DMS114 treated with DMSO at 0.1 percent for 48 hours (cell line): ENCODE measurements around the gene LIPN.

Experiments used
- DNase-seq: peaks from one replicate; lab custom pipeline; 2025; ENCODE audit not compliant: unreplicated experiment; lab: John Stamatoyannopoulos, UW

Gene LIPN

DNA sequence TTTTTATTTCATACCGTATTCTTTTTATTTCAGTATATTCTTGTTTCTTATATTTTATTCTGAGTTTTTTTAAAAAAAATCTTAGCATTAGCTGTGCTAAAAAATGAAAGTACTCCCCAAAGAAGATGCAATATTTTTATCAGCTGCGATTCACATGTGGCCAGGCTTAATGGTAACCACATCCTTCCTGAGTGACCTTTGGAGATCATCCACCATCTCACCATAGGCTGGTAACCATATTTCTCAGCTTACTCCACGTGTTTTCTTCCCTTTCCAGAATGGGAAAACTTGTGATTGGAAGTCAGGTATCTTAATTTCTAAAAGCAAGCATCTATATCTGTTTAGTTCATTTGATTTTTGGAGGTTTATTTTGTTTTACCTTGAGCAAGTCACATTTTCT, 23.9 kb downstream of the LIPN start:
- no peak for DNase-seq

DNA sequence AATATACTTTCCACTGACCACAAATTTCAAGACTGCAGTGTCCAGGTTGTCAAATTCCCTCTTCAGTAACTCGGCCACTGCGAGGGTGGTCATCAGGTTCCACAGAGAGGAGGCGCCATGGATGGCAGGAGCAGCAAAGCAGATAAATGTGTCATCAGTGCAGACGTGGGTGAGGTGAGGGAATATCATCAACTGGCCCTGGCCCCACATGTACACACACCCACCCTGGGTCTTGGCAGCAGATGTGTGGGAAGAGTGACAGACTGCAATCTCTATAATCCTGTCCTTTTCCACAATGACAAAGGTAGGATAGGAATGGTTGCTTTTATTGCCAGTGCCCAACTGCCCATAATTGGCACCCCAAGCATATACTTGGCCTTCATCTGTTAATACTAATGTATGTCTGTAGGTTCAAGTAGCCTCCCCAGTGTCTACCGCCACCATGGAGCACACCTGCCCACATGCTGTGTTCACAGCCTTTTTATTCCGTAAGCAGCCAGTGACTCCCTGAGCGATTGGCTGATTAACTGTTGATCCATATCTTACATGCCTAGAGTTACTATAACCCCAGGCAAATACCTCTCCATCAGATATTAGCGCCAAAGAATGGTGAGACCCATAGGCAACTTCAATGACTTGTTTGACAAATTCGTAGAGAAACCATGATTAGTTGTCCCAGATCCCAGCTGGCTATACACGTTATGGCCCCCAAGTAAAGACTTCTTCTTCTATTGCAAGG, 26.4 kb downstream of the LIPN start:
- no peak for DNase-seq

DNA sequence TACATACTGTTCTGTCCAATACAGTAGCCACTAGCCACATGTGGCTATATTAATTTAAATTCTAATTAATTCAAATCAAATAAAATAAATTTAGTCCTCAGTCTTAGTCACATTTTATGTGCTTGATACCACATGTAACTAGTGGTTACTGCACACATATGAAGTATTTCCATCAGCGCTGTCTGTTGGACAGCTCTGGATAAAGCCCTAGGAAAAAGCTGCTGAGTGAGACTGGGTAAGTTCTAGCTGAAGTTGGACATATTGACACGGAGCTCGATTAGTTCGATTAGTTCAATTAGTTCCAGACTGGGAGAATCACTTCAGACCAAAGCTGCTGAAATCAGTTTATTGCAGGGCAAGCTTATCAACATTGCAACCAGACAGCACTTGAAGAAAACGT, 27.6 kb downstream of the LIPN start:
- no peak for DNase-seq

DNA sequence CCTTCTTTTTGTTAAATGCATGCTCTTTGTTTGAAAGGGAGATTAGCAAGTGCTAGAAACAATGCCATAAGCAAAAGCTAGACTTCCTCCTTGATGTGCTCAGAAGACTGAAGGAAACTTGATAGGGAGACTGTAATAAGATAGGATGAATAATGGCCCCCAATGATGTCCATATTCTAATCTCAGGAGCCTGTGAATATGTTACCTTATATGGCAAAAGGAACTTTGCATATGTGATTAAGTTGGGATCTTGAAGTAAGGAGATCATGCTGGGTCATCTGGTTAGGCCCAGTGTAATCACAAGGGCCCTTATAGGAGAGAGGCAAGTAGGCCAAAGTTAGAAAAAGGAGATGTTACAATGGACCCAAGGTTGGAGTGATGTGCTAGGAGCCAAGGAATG, 29.1 kb downstream of the LIPN start:
- DNase-seq, result no peak

DNA sequence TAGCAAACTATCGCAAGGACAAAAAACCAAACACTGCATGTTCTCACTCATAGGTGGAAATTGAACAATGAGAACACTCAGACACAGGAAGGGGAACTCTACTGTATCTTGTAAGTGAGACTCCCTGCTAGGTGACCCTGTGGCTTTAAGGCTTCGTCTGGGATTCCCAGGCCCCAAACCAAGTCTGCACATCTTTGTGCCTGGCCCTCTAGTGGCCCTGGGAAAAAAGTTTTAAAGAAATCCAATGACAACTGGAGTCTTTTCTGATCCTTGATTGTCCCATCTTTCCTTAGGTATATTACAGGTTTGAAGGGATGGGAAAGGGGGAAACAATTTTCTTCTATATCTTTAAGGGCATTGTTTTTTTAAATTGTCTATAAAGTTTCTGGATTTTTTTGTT, 32.1 kb downstream of the LIPN start:
- DNase-seq, result peak; percentile 39

DNA sequence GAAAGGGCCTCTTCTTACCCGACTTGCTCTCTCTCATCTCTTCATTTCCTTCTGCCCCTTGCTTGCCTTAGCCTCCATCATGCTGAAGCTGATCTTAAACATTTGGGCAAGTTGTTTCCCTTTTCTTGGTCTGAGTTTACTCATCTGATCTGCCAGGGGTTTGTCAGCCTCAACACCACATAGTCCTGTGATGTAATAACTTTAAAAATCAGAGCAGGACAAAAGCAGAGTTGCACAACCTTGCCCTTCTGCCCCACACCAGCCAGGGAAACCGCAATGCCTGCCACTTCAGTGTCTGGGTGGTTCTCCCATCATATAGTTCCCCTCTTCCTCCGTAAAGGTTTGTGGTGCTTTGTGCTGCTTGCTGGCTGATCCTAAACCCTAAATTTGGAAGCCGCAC, 32.8 kb downstream of the LIPN start:
- no peak for DNase-seq

DNA sequence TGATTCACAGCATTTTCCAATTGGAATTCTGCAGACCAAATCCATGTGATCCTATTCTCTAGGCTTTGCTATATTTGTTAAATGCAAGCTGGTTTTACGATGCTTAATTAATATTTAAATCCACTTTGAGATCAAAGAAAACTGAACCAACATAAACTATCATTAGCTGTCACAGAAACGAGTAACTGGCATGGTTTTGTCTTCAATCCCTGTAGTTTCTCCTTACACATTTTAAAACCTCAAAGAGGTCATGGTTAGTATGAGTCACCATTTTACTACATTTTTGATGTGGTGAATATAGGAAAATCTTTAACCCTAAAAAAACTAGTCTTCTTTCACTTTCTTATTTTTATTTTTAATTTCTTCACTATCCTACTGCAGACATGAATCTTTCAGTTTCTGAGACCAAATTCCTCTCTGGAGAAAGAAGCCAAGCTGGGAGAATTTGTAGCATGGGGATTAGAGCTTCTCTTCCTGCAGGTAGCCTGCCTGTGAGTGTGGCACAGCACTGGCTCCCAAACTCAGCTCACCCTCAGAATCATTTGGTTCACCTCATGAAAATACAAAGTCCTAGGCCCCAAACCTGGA, 34.0 kb downstream of the LIPN start:
- DNase-seq, result no peak

DNA sequence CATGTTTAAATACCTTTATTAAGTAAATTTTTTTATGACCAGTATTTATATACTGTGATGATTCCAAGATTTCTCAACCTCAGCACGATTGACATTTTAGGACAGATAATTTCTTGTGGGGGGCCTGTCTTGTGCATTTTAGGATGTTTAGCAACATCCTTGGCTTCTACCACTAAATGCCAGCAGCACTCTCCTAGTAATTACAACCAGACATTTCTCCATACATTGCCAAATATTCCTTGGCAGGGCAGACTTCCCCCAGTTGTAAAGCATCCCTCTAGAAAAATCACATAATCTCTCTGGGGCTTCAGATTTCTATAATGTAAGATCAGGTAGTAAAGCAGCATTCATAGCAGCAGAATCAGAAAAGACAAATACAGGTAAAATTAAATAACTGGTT, 34.9 kb downstream of the LIPN start:
- DNase-seq, result no peak

DNA sequence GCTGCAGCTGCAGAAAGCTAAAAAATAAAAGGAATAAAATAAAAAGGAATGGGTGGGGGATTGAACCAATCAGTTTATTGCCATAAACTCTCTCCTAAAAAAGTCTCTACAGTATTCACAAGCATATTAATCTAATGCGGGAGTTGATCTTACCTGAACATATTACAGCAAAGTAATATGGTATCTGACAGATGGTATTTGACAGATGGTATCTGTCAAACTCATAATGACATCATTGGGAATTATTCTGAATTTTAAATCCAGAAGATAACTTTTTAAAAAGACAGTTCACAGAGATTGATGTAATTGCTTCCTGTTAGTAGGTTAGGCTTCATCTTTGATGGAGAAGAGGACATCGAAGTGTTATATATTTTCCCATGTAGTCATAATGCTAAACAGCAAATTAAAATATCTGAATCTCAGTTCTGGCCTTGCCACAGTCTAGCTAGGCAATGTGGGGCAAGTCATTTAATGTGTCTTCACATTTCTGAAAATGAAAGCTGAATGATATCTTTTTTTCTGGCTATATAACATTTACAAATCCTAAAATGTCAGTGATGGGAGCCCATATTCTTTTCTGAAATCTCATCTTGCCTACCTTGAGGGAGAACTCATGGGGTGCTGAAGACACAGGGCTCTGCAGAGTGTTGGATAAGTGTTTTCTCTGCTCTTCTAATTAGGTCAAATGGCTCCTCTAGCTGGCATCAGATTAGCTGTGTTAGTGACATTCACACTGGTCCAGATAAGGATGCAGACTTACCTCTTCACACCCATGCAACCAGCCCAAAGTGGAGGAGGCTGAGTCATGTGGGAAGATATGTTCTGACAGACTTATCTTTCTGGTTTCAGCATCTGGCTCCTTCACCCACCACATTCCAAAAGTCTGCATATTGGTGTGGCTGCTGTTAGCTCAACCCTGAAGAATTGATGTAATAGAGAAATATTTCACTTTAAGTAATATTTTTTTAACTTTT, 40.6 kb downstream of the LIPN start:
- DNase-seq, result no peak

DNA sequence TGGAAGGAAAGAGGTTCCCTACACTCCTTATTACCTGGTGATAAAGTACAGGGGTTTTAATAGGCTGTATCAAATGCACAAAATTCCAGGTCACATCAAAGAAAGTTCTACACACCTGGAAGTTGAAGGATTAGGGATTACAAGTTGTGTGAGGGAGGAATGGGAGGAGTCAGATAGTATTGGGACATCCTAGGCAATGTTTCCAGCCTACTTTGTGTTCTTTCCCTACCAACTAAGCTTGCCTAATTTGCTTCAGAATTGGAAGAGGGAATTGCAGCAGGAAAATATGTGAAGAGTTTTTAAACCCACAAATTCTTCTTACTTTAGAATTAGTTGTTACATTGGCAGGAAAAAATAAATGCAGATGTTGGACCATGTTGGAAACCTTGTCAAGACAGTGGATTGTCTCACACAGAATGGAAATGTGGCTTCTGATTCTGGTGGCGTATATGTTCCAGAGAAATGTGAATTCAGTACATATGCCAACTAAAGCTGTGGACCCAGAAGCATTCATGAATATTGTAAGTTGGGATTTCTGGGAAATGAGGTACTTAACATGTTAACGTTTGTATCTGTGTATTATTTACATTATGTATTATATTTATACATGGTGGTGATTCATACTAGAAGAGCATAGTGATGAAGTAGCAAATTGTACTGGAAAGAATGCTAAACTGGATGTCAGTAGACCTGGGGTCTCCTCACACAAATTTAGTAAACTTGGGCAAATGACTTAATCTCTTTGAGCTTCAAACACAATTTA, 42.9 kb downstream of the LIPN start, which contains the start of gene LIPM:
Gene LIPM (plus strand): TSS at position 208 of the 763 bp plus-strand sequence. CDS start 167 bp downstream, at position 375.
- DNase-seq, result no peak

DNA sequence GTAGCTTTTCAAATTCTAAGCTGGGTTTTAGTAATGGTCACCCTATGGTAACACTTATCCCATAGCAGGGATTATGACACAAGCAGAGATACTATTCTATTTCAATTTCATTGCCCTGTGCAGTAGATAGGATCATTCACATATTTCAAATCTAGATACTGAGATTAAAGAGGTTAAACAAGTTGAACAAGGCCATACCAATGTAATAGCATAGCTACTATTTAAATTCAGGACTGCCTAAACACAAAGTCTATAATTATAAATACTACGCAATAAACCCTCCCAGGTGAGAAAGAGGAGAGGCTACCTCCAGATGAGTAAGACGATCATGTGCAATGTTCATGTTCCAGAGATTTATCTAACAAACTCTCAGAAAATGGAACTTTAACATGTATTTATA, 43.8 kb downstream of the LIPN start:
- no peak for DNase-seq

DNA sequence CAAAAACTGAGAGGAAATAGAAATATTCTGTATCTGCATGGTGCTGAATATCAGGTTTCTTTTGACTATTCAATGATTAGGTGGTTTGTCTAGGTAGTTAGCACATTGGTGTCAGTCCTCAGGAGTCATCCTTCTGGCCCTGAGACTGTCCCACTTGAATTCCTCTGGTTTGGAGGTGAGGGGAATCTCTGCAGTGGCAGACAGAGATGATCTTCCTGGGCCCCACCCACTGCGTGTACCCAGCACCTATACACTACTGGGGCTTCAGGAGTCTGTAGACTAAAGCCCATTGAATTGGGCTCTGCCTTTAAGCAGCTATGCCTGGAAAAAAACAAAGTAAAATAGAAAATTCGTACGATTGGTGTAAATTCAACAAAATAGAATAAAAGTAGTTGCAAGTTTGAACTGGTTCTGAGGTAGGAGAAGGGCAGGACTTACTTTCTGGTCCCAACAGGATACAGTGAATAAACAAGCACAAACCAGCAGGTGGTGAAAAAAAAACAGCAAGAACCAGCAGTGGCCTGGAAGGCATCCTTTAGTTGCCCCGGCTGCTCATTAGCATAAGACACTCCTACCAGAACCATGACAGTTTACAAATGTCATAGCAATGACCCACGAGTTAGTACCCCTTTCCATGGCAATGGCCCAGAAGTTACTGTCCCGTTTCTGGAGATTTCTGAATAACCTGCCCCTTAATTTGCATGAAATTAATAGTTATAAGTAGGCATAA, 44.4 kb downstream of the LIPN start:
- DNase-seq, result no peak

DNA sequence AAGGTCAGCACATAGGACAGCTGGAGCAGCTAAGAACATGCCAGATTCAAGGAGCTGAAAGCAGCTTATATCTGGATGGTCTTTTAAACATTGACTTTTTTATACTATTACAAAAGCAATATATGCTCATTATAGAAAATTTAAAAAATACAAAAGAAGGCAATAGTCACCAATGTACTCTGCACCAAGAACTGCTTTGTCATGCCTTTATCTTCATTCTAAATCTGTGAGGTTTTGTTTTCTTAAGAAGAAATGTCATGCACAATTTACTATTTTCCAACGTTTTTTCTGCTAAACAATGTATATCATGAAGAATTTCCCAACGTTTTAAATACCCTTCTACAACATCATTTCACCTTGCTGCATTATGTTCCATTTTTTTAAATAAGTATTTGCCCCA, 45.5 kb downstream of the LIPN start:
- DNase-seq, result no peak

DNA sequence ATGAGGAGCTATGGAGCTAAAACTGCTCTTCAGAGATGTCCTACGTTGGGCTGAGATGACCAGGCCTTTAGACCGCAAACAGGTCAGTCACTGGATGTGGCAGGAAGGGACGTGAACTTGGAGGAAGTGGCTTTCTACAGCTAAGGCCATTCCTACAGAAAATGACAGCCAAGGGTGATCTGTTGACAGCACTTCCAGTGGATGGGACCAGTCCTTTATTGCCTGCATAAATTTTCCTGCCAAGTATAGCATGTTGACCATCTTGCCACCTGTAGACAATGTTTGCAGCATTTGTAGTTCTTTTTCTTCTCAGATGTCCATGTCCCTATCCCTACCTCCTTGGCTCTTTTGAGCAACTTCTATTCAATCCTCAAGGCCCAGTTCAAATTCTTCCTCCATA, 46.1 kb downstream of the LIPN start:
- no peak for DNase-seq

DNA sequence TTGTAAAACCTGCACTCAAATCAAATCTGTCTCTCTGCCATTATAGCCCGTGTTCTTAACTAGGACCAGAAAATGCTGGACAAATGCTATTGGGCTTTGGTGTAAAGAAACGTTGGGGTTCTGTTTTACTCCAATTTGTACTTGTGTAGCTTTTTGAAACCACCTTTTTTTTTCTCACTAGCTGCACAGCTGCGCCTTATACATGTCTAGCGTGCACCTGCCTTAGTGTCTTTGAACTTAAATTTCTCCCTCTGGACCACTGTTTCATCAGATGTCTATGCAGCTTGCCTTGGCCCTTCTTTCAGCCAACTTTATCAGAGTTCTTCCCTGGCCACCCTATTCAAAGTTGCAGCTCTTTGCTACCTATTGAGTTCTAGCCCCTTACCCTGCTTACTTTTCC, 49.8 kb downstream of the LIPN start:
- DNase-seq, result no peak

DNA sequence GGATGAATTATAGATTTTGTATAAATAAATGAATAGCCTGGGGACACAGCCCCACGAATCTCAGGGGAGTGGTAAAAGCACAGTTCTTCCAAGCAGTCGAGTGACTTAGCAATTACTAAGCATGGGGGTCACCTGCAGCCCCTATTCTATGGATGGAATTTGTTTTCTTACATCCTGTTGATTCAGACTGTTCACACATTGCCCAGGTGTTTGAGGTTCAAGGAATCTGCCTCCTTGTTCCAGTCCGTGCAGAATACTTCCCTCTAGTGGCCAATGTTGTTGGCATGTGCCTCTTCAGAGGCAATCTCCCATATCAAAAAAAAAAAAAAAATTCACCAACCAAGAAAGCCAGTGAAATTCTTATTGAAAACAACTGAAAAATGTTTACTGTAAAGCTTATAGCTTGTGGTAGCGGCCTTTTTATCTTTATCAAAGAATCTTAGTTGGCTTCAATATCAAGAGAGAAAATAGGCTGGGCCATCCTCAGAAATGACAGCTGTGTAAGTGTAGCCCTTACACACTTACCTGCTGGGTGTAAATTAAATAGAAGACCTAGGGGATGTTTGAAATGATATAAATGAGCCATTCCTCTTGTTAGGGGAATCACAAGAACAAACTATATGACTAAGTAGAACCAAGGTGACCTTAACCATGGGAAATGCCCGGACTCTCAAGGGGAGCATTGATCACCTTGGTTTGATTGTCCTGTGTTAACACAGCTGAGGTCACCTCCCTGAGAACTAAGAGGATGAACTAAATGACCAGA, 50.6 kb downstream of the LIPN start:
- peak; percentile 33 for DNase-seq

DNA sequence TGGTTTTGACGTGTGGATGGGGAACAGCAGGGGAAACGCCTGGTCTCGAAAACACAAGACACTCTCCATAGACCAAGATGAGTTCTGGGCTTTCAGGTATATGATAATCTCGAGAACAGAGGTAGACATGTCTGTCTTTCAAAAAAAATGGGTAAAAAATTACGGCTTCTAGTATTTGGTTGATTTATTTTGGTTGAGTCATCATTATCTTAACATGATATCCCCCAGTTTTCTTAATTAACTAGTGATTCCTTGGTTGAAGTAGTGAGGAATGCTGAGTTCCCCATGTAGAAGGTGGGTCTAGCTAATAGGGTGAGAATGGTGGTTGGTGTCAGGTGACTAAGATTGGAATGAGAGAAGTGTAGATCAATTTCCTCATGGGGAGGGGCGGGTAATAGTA, 53.4 kb downstream of the LIPN start:
- DNase-seq, result no peak

DNA sequence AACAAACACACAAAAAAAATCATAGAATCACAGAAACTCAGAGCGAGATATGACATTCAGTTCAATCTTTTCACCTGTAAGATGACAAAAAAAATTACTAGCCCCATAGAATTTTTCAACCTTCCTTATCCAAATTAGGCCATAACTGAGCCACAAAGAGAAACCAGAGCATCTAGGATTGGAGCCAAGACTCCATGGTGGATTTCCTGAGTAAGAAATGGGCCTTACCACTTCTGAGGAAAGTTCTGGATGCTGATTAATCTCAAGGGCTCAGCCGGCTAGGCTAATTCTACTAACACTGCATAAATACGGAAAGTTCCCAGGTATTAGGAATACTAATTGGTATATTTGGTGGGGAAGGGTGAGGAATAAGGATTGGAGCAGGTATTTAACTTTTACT, 59.5 kb downstream of the LIPN start:
- no peak for DNase-seq

DNA sequence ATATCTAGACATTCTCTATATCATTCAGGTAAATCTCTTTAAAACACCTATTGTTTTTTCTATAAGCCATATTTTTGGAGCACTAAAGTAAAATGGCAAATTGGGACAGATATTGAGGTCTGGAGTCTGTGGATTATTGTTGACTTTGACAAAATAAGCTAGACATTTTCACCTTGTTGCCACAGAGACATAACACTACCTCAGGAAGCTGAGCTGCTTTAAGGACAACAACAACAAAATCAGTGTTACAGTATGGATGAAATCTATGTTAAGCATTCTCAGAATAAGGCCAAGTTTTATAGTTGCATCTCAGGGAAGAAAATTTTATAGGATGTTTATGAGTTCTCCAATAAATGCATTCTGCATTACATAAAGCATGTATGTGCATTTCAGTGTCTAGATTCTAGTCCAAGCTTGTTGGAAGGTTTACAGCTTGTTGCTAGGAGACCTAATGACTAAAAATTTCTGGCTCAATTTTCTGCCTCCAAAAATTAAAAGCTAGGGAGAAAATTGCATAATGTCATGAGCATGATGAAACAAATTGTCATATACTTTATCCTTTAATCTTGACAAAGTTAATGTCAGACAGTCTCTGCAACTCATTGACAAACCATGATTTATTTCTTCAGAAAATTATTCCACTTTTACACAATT, 61.1 kb downstream of the LIPN start:
- no peak for DNase-seq
